Ammon's horn (tissue), 1 donor: Measurements from ENCODE around the gene PLEKHJ1.
"Not testable (repeated sequence)": the region's sequence is repeated elsewhere in the genome, so short reads cannot be mapped to it uniquely, and the experiment has no call there.

Experiments used
- DNase-seq: peaks from one replicate; pipeline ENCODE4 v3.0.0-alpha.2; 2016; ENCODE audit warnings: low spot score

The PLEKHJ1 gene

GRCh38 chr19:2219726-2220125, 16.4 kb downstream of the PLEKHJ1 start:
- DNase-seq, result no peak

GRCh38 chr19:2217591-2217990, 18.5 kb downstream of the PLEKHJ1 start:
- no peak for DNase-seq

DNA sequence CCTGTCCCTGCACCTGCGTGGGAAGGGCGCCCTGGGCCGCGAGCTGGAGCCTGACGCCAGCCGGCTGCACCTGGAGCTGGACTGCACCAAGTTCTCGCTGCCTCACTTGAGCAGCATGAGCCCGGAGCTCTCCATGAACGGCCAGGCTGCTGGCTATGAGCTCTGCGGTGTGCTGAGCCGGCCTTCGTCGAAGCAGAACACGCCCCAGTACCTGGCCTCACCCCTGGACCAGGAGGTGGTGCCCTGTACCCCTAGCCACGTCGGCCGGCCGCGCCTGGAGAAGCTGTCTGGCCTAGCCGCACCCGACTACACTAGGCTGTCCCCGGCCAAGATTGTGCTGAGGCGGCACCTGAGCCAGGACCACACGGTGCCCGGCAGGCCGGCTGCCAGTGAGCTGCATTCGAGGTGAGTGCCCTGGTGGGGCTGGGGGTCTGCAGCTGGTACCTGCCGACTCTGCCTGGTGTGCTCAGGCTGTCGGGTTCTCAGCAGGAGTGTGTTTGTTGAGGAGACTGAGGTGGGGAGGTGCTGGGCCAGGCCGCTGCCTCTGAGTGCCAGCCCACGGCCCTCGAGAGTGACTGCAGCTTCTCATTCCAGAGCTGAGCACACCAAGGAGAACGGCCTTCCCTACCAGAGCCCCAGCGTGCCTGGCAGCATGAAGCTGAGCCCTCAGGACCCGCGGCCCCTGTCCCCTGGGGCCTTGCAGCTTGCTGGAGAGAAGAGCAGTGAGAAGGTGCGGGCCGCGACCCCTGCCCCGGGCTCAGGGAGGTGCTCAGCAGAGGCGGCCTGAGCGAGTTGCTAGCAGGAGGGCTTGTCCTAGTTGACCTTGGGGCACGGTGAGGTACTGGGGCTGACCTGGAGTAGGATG, 19.5 kb downstream of the PLEKHJ1 start:
- no peak for DNase-seq

DNA sequence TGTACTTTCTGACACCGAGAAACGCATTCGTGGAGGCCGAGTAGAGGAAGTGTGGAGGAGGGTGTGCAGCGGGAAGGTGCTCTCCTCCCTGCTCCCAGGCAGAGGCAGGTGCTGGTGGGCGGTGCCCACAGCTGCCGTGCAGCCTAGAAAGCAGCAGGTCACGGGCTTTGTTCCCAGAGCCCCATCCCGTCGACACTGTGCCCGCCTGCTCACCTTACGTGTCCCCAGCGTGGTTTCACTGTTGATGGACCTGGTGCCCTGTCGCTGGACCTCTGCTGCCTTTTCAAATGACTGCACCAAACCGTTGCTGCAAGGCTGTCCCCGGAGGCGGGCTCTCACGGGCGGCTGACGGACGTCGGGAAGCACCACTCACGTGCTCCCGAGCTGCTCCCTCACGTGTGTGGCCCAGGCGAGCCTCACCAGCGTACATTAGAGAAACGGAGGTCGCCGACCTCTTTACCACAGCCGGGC, 20.8 kb downstream of the PLEKHJ1 start:
- DNase-seq, result no peak

- peak; percentile 20 for DNase-seq
These were observed 21.9 kb downstream of the PLEKHJ1 start for GRCh38 chr19:2214251-2214650.

GRCh38 chr19:2213799-2214198, 22.3 kb downstream of the PLEKHJ1 start:
- peak; percentile 26 for DNase-seq

GRCh38 chr19:2212861-2213711, 23.0 kb downstream of the PLEKHJ1 start:
- no peak for DNase-seq

- DNase-seq, result no peak
These were observed 25.0 kb downstream of the PLEKHJ1 start for GRCh38 chr19:2210987-2211740.

DNA sequence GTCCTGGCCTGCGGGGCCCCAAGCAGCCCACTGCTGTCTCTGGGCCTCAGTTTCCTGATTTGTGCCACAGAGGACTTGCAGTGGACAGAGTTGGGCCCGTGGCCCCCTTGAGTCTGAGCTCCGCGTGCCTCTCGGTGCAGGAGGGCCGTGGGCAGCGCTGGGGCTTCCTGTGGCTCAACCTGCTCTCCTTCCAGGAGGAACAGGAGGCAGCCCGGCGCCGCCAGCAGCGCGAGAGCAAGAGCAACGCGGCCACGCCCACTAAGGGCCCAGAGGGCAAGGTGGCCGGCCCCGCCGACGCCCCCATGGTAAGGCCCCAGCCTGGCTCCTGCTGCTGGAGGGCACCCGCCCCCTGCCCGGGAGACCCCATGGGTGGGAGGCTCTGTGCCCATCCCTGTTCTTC, 25.9 kb downstream of the PLEKHJ1 start:
- no peak for DNase-seq

- no peak for DNase-seq
These were observed 26.7 kb downstream of the PLEKHJ1 start for GRCh38 chr19:2209408-2209807.

DNA sequence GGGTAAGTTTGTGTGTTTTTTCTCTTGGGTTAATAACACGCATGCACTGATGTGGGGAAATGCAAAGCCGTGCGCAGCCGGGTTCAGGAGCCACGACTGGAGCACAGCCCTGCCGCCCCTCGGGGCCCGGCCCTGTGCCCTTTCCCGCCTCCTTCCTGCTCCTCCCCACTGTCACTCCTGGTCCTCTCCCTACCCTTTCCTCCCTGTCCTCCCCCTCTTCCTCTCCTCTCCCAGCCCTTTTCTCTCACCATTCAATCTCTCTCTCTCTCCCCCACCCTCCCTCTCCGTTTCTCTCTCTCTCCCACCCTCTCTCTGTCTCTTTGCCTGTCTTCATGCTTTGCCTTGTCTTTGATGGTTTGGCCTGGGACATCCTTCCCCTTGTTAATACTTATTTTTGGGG, 27.2 kb downstream of the PLEKHJ1 start:
- no peak for DNase-seq

GRCh38 chr19:2207991-2208860, 27.9 kb downstream of the PLEKHJ1 start:
- no peak for DNase-seq

- DNase-seq, result no peak
These were observed 29.1 kb downstream of the PLEKHJ1 start for GRCh38 chr19:2207008-2207407.

- no peak for DNase-seq
These were observed 33.8 kb downstream of the PLEKHJ1 start for GRCh38 chr19:2202366-2202765.

GRCh38 chr19:2201473-2202148, 34.5 kb downstream of the PLEKHJ1 start:
- DNase-seq, result no peak

GRCh38 chr19:2200624-2201294, 35.4 kb downstream of the PLEKHJ1 start:
- DNase-seq, result not testable (repeated sequence)

GRCh38 chr19:2199861-2200623, 36.1 kb downstream of the PLEKHJ1 start:
- no peak for DNase-seq

- DNase-seq, result no peak
These were observed 36.9 kb downstream of the PLEKHJ1 start for GRCh38 chr19:2199215-2199614.

GRCh38 chr19:2198317-2198716, 37.8 kb downstream of the PLEKHJ1 start:
- DNase-seq, result no peak
